Breast epithelium (tissue), 4 donors: ENCODE results near the gene KIF6. TPM values are rescaled to one million over a fixed set of nuclear protein-coding genes. Genes with fewer than 3 reads are reported as not detected.

Experiments used
- DNase-seq, 2 donors: peaks; one replicate each; pipeline ENCODE4 v3.0.0-alpha.2; 2019; ENCODE audit warnings: low spot score in 2 of 2
- H3K27ac ChIP-seq, 2 donors: fragments of 200-600 bp; sonication (generic) in 1 of 2; one replicate each; pipeline ENCODE4 v1.5.1; 2016 to 2019; ENCODE audit warnings: mild to moderate bottlenecking in 1 of 2
- H3K27me3 ChIP-seq, 2 donors: fragments of 200-600 bp; sonication (generic) in 1 of 2; one replicate each; pipeline versions ENCODE4 v1.5.1 to v1.6.0; 2017 to 2019; ENCODE audit warnings: control low read depth in 1 of 2, mild to moderate bottlenecking in 1 of 2
- H3K36me3 ChIP-seq: fragments of 200-600 bp; one replicate; pipeline ENCODE4 v1.5.1; 2019
- H3K4me1 ChIP-seq, 2 donors: fragments of 200-600 bp; sonication (generic); one replicate each; pipeline ENCODE4 v1.5.1; 2016 to 2019; ENCODE audit warnings: control low read depth in 1 of 2
- H3K4me3 ChIP-seq, 3 donors: fragments of 200-600 bp; sonication (generic); 1 replicate in 2 of 3; 2 replicates in 1 of 3; pipeline ENCODE4 v1.5.1; 2016 to 2019; ENCODE audit warnings: mild to moderate bottlenecking in 3 of 3, moderate library complexity in 2 of 3
- H3K9me3 ChIP-seq, 2 donors: fragments of 200-600 bp; sonication (generic) in 1 of 2; one replicate each; pipeline ENCODE4 v1.5.1; 2016 to 2019; ENCODE audit warnings: control low read depth in 1 of 2
- POLR2A ChIP-seq: fragments of 450-650 bp; IDR thresholded peaks from one replicate; pipeline ENCODE4 v1.6.1; 2016; ENCODE audit warnings: antibody characterized with exemption, mild to moderate bottlenecking, moderate library complexity
- POLR2AphosphoS5 ChIP-seq, 3 donors: sonication (generic); formaldehyde crosslinking; IDR thresholded peaks; one replicate each; pipeline ENCODE4 v1.6.1; 2017; ENCODE audit warnings: antibody characterized with exemption in 3 of 3
- intact Hi-C: fragments of 100-400 bp; cut with DNase I; formaldehyde crosslinking; loops from one replicate; pipeline ENCODE4 v1.15.1; 2023; ENCODE audit warnings: low total_unique reads
- total RNA-seq, 3 donors: library from RNA; depleted of rRNA; stranded (reverse); fragments of >200 nt; gene quantifications; one replicate each; pipeline ENCODE4 v1.1.0, GENCODE V29; 2016
- TF ChIP-seq, protein P1 (sequence below), 3 donors: fragments of 450-650 bp; IDR thresholded peaks; one replicate each; pipeline ENCODE4 v1.5.1; 2016 to 2017; ENCODE audit warnings: antibody characterized with exemption in 3 of 3, mild to moderate bottlenecking in 3 of 3, moderate library complexity in 3 of 3

The KIF6 gene
- total RNA-seq, 3 donors from 2014 or later, result under 0.01 to 0.80 (median 0.15) TPM

DNA sequence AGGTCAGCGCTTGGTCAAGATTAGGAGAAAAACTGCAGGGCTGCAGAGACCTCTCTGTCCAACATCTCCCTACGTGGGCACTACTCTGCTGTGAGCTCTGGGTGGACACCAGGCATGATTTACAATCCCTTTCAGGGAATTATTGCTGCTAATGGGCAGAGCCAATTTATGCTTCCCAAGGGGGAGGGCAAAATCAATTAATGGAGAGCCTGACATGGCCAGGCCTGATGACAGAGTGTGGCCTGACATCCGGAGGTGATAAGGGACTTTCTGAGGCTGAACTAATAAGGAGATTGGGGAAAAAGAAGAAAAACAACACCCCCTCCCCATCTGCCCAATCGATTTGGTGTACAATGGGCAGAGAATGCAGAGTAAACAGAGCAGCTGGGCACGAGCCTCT lies 397.7 kb downstream of the KIF6 start:
- Histone ChIP-seq H3K27me3 (no peaks in the 10 kb centered on the region), H3K4me3 (no peak overlapping the region), H3K36me3 (no peaks in the 10 kb centered on the region), H3K9me3 (no peaks in the 10 kb centered on the region), H3K4me1 (no peaks in the 10 kb centered on the region), H3K27ac (no peak overlapping the region)
- intact Hi-C loops, result no loop called here
- no peak for DNase-seq
- TF ChIP-seq, protein P1, sequence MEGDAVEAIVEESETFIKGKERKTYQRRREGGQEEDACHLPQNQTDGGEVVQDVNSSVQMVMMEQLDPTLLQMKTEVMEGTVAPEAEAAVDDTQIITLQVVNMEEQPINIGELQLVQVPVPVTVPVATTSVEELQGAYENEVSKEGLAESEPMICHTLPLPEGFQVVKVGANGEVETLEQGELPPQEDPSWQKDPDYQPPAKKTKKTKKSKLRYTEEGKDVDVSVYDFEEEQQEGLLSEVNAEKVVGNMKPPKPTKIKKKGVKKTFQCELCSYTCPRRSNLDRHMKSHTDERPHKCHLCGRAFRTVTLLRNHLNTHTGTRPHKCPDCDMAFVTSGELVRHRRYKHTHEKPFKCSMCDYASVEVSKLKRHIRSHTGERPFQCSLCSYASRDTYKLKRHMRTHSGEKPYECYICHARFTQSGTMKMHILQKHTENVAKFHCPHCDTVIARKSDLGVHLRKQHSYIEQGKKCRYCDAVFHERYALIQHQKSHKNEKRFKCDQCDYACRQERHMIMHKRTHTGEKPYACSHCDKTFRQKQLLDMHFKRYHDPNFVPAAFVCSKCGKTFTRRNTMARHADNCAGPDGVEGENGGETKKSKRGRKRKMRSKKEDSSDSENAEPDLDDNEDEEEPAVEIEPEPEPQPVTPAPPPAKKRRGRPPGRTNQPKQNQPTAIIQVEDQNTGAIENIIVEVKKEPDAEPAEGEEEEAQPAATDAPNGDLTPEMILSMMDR (IDR thresholded peaks at IDR 0.05), result no peak
- TF ChIP-seq POLR2A (no peak), POLR2AphosphoS5 (IDR thresholded peaks at IDR 0.05) (no peak)

DNA sequence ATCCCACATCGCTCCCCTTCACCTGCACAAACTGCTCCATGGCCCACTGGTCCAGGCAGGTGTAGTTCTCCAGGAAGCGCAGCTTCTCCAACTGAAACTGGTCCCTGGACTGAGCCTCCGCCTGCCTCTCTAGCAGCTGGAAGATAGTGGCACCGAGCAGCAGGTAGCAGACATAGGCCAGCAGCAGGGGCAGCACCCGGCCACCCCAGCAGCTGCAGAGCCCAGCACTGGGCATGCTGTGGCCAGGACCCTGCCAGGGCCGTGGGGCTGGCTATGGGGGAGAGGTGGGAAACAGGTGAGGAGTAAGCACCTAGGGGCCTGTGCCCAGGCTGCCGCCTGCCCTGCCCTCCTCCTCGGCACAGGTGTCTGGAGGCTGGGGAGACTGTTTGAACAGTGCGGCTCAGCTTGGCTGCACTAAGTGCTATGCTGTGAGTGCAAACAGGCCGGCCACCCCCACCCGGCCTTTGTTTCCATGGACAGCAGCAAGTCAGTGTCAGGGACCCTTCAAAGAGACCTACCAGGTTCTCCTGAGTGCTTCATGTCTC lies 402.8 kb downstream of the KIF6 start, which contains the start of gene KCNK16:
Gene KCNK16, minus strand, starts transcription at position 397 of the 545 bp plus-strand sequence. Its CDS starts 162 bp downstream, at position 235.
- H3K4me1 ChIP-seq, result no peaks in the 10 kb centered on the region
- intact Hi-C loops, result no loop called here
- no peaks in the 10 kb centered on the region for H3K36me3 ChIP-seq
- no peaks in the 10 kb centered on the region for H3K9me3 ChIP-seq
- no peak for DNase-seq
- TF ChIP-seq, protein P1 (IDR thresholded peaks at IDR 0.05), result no peak
- no peak for TF ChIP-seq POLR2AphosphoS5 (IDR thresholded peaks at IDR 0.05)
- TF ChIP-seq POLR2A, result no peak
- no peak within 1 kb of the TSS for H3K27ac ChIP-seq
- H3K27me3 ChIP-seq, result no peaks in the 10 kb centered on the region
- H3K4me3 ChIP-seq, result no peak within 1 kb of the TSS

- no peaks in the 10 kb centered on the region for H3K4me1 ChIP-seq
- H3K36me3 ChIP-seq, result no peaks in the 10 kb centered on the region
- no peaks in the 10 kb centered on the region for H3K9me3 ChIP-seq
- H3K27ac ChIP-seq, result no peak overlapping the region
- H3K27me3 ChIP-seq, result no peaks in the 10 kb centered on the region
- no peak for TF ChIP-seq POLR2A
- TF ChIP-seq, protein P1 (IDR thresholded peaks at IDR 0.05), result no peak
- TF ChIP-seq POLR2AphosphoS5 (IDR thresholded peaks at IDR 0.05), result no peak
- H3K4me3 ChIP-seq, result no peak overlapping the region
- no peak for DNase-seq
- intact Hi-C loops, result no loop called here
Measured at GRCh38 chr6:39321761-39322160, 403.4 kb downstream of the KIF6 start.

GRCh38 chr6:39320363-39320984 lies 404.7 kb downstream of the KIF6 start:
- Histone ChIP-seq H3K36me3 (no peaks in the 10 kb centered on the region), H3K27ac (no peak overlapping the region), H3K4me3 (no peak overlapping the region), H3K9me3 (no peaks in the 10 kb centered on the region), H3K27me3 (no peaks in the 10 kb centered on the region), H3K4me1 (no peaks in the 10 kb centered on the region)
- no peak for DNase-seq
- TF ChIP-seq, protein P1 (IDR thresholded peaks at IDR 0.05), result no peak
- TF ChIP-seq POLR2AphosphoS5 (IDR thresholded peaks at IDR 0.05) (no peak), POLR2A (no peak)
- intact Hi-C loops, result no loop called here

- intact Hi-C loops, result loop anchor here (5.0 kb wide), 1 partner anchor 1067 kb away; no protein-coding TSS in a partner anchor
- no peaks in the 10 kb centered on the region for H3K4me1 ChIP-seq
- no peak overlapping the region for H3K27ac ChIP-seq
Measured at GRCh38 chr6:39319621-39320362, 405.4 kb downstream of the KIF6 start.

More at GRCh38 chr6:39319621-39320362, 405.4 kb downstream of the KIF6 start:
- Histone ChIP-seq H3K9me3 (no peaks in the 10 kb centered on the region), H3K4me3 (no peak overlapping the region), H3K27me3 (peaks cover 0 to 3% of the 10 kb centered on the region in 2 donors), H3K36me3 (no peaks in the 10 kb centered on the region)
- no peak for DNase-seq
- TF ChIP-seq, protein P1 (IDR thresholded peaks at IDR 0.05), result no peak
- no peak for TF ChIP-seq POLR2A
- TF ChIP-seq POLR2AphosphoS5 (IDR thresholded peaks at IDR 0.05), result no peak
